Large intestine (tissue), 3 donors: ENCODE results near the gene GPR107. TPM values are rescaled to one million over a fixed set of nuclear protein-coding genes. Genes with fewer than 3 reads are reported as not detected.

ENCODE experiments used
- DNase-seq, 2 donors: peaks; one replicate each; pipeline versions ENCODE4 v3.0.0 to v3.0.0-alpha.2; 2013
- H3K27ac ChIP-seq: one replicate; pipeline ENCODE4 v1.5.1; 2013; ENCODE audit warnings: low read length
- H3K27me3 ChIP-seq: 2 replicates; pipeline ENCODE4 v1.6.1; 2013; ENCODE audit warnings: low read length; ENCODE audit not compliant: control insufficient read depth, insufficient read depth
- H3K36me3 ChIP-seq: 2 replicates; pipeline ENCODE4 v1.6.1; 2013; ENCODE audit warnings: low read length; ENCODE audit not compliant: control insufficient read depth, insufficient read depth
- H3K4me1 ChIP-seq: one replicate; pipeline ENCODE4 v1.6.1; 2013; ENCODE audit warnings: low read length; ENCODE audit not compliant: control insufficient read depth, insufficient read depth
- H3K4me3 ChIP-seq: one replicate; pipeline ENCODE4 v1.5.1; 2013; ENCODE audit warnings: low read length
- H3K9me3 ChIP-seq: one replicate; pipeline ENCODE4 v1.6.1; 2013; ENCODE audit warnings: mild to moderate bottlenecking, low read depth, low read length, moderate library complexity; ENCODE audit not compliant: control insufficient read depth
- WGBS: methylation state at CpG from one replicate; pipeline ENCODE4 v1.1.5; 2013; ENCODE audit warnings: low lambda C conversion rate; ENCODE audit not compliant: insufficient coverage; 5-methylcytosine and 5-hydroxymethylcytosine counted together
- polyA plus RNA-seq: library from polyadenylated mRNA; unstranded; fragments of 120-200 nt; gene quantifications from one replicate; pipeline ENCODE4 v1.2.1, GENCODE V29; 2013

GPR107 gene
- polyA plus RNA-seq, 1 donor = 32.3 TPM

GRCh38 chr9:130027533-130028365, 26.0 kb upstream of the GPR107 start:
- 100% methylated on average over 3 of the region's 9 CpGs for WGBS
- Histone ChIP-seq H3K9me3 (no peaks in the 10 kb centered on the region), H3K36me3 (no peaks in the 10 kb centered on the region), H3K4me1 (no peaks in the 10 kb centered on the region), H3K27me3 (no peaks in the 10 kb centered on the region), H3K4me3 (no peak overlapping the region), H3K27ac (no peak overlapping the region)
- DNase-seq = no peak

- H3K4me3 ChIP-seq = no peak overlapping the region
- no peaks in the 10 kb centered on the region for H3K9me3 ChIP-seq
- H3K27ac ChIP-seq = no peak overlapping the region
- no peaks in the 10 kb centered on the region for H3K36me3 ChIP-seq
- no peak for DNase-seq
- WGBS = 51% methylated on average over 3 of the region's 6 CpGs
- H3K4me1 ChIP-seq = no peaks in the 10 kb centered on the region
- H3K27me3 ChIP-seq = no peaks in the 10 kb centered on the region
Measured at GRCh38 chr9:130028493-130029222, 25.0 kb upstream of the GPR107 start.

- H3K4me3 ChIP-seq = no peak overlapping the region
- H3K9me3 ChIP-seq = no peaks in the 10 kb centered on the region
- DNase-seq = no peak
- no peak overlapping the region for H3K27ac ChIP-seq
- H3K36me3 ChIP-seq = no peaks in the 10 kb centered on the region
- no peaks in the 10 kb centered on the region for H3K27me3 ChIP-seq
- no CpG with 5 or more reads among the region's 10 CpGs for WGBS
- H3K4me1 ChIP-seq = no peaks in the 10 kb centered on the region
Measured at GRCh38 chr9:130029223-130029973, 24.3 kb upstream of the GPR107 start.

- Histone ChIP-seq H3K36me3 (no peaks in the 10 kb centered on the region), H3K4me3 (no peak overlapping the region), H3K4me1 (no peaks in the 10 kb centered on the region), H3K9me3 (no peaks in the 10 kb centered on the region), H3K27me3 (no peaks in the 10 kb centered on the region), H3K27ac (no peak overlapping the region)
- no peak for DNase-seq
- WGBS = 100% methylated on average over 2 of the region's 3 CpGs
Measured at GRCh38 chr9:130030651-130031127, 23.0 kb upstream of the GPR107 start.

- H3K4me1 ChIP-seq = no peaks in the 10 kb centered on the region
Measured at GRCh38 chr9:130034570-130034969, 19.1 kb upstream of the GPR107 start.

GRCh38 chr9:130036099-130036498, 17.6 kb upstream of the GPR107 start:
- Histone ChIP-seq H3K9me3 (no peaks in the 10 kb centered on the region), H3K36me3 (no peaks in the 10 kb centered on the region), H3K27me3 (peaks cover 7% of the 10 kb centered on the region), H3K27ac (no peak overlapping the region), H3K4me1 (no peaks in the 10 kb centered on the region), H3K4me3 (no peak overlapping the region)
- DNase-seq = no peak

More at GRCh38 chr9:130034570-130034969, 19.1 kb upstream of the GPR107 start:
- no peaks in the 10 kb centered on the region for H3K27me3 ChIP-seq
- no peaks in the 10 kb centered on the region for H3K36me3 ChIP-seq
- no peak for DNase-seq
- H3K27ac ChIP-seq = no peak overlapping the region
- WGBS = 100% methylated on average over 1 of the region's 1 CpG
- H3K4me3 ChIP-seq = no peak overlapping the region
- no peaks in the 10 kb centered on the region for H3K9me3 ChIP-seq

- Histone ChIP-seq H3K27me3 (peaks cover 30% of the 10 kb centered on the region), H3K9me3 (no peaks in the 10 kb centered on the region), H3K36me3 (no peaks in the 10 kb centered on the region), H3K4me3 (no peak overlapping the region), H3K4me1 (peaks cover 9% of the 10 kb centered on the region), H3K27ac (no peak overlapping the region)
- DNase-seq = no peak
- 65% methylated on average over 4 of the region's 6 CpGs for WGBS
Measured at GRCh38 chr9:130039528-130040147, 14.1 kb upstream of the GPR107 start.

- Histone ChIP-seq H3K27me3 (peaks cover 30% of the 10 kb centered on the region), H3K4me3 (peak overlapping the region; percentile 61), H3K9me3 (no peaks in the 10 kb centered on the region), H3K27ac (peak overlapping the region; percentile 65), H3K36me3 (no peaks in the 10 kb centered on the region), H3K4me1 (peaks cover 9% of the 10 kb centered on the region)
- no peak for DNase-seq
- whole genome bisulfite sequencing = 95% methylated on average over 3 of the region's 7 CpGs
Measured at GRCh38 chr9:130040984-130041647, 12.6 kb upstream of the GPR107 start.

- Histone ChIP-seq H3K27me3 (peaks cover 30% of the 10 kb centered on the region), H3K4me1 (peaks cover 9% of the 10 kb centered on the region), H3K27ac (peak overlapping the region; percentile 65), H3K4me3 (peak overlapping the region; percentile 61), H3K36me3 (no peaks in the 10 kb centered on the region), H3K9me3 (no peaks in the 10 kb centered on the region)
- DNase-seq = peak in 1 of 2 donors; percentile 8
- WGBS = no CpG with 5 or more reads among the region's 31 CpGs
Measured at GRCh38 chr9:130041648-130042405, 11.9 kb upstream of the GPR107 start.
